ENCODE data around the gene FRA10AC1. TPM values are rescaled to one million over a fixed set of nuclear protein-coding genes. Genes with fewer than 3 reads are reported as not detected.

Gene FRA10AC1
- polyA plus RNA-seq, 2 of the 4 experiments (the other 2 are of a cell fraction): 11.1 to 20.5 TPM

DNA sequence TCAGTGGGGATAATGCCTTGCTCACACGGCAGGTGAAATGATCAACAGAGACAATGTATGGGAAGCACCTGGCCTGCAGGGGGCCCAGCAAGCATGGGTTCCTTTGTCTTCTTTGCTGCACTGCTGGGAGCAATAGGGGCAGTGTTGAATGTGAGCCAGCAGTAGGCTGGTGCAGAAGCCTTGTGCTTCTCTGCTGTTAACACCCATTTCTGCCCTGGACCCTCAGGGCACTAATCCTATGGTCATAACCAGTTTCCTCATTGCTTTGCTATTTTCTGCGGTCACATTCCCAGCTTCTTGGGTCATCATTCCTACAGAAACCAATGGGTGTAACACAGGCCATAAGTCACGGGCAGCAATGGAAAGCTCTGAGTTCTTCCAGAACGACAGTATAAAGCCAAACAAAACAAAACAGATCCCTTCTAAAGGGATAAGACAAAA, 44.5 kb upstream of the FRA10AC1 start:
- Histone ChIP-seq H3K4me2 (peak overlapping the region; percentile 7; the same call in 1 of the 3 replicates), H3K4me1 (peaks cover 6% of the 10 kb centered on the region; the same call in 2 of the 3 replicates), H3K27ac (no peak overlapping the region), H3K4me3 (no peak overlapping the region), H3K9me3 (no peaks in the 10 kb centered on the region)
- WGBS (ENCODE audit: missing lambda C conversion rate): 56% methylated on average over 4 of the region's 4 CpGs
- CTCF ChIA-PET: interaction anchor here (1.0 kb wide), 1 partner anchor 69 kb away, joined by 3 read pairs; no protein-coding TSS in a partner anchor
- ATAC-seq: peak; percentile 45 to 77; a peak in 4 of 6 replicates
- peak; percentile 35 to 59 for DNase-seq (ENCODE audit: low read depth in 1 of 2, low spot score in 1 of 2)
- TF ChIP-seq, protein P1, sequence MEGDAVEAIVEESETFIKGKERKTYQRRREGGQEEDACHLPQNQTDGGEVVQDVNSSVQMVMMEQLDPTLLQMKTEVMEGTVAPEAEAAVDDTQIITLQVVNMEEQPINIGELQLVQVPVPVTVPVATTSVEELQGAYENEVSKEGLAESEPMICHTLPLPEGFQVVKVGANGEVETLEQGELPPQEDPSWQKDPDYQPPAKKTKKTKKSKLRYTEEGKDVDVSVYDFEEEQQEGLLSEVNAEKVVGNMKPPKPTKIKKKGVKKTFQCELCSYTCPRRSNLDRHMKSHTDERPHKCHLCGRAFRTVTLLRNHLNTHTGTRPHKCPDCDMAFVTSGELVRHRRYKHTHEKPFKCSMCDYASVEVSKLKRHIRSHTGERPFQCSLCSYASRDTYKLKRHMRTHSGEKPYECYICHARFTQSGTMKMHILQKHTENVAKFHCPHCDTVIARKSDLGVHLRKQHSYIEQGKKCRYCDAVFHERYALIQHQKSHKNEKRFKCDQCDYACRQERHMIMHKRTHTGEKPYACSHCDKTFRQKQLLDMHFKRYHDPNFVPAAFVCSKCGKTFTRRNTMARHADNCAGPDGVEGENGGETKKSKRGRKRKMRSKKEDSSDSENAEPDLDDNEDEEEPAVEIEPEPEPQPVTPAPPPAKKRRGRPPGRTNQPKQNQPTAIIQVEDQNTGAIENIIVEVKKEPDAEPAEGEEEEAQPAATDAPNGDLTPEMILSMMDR (IDR thresholded peaks at IDR 0.05): peak; percentile 37; the same call in 1 of the 3 replicates
- TF ChIP-seq, protein P2, sequence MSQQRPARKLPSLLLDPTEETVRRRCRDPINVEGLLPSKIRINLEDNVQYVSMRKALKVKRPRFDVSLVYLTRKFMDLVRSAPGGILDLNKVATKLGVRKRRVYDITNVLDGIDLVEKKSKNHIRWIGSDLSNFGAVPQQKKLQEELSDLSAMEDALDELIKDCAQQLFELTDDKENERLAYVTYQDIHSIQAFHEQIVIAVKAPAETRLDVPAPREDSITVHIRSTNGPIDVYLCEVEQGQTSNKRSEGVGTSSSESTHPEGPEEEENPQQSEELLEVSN (IDR thresholded peaks at IDR 0.05; ENCODE audit: borderline replicate concordance, low read depth): no peak
- TF ChIP-seq RAD21 (conservative IDR thresholded peaks at IDR 0.05 in 1 of 2, IDR thresholded peaks at IDR 0.05 in 1 of 2) (peak in 1 of 2 experiments; percentile 41; a peak in 3 of 5 replicates), MYC (IDR thresholded peaks at IDR 0.05; ENCODE audit: borderline replicate concordance, low read length) (no peak), CEBPB (IDR thresholded peaks at IDR 0.05) (no peak), SMC3 (IDR thresholded peaks at IDR 0.05) (0 out of 3 replicates have a peak, but pooled peaks have one; percentile 26)
- POLR2A ChIA-PET: no interaction called here
- no peak for FAIRE-seq

DNA sequence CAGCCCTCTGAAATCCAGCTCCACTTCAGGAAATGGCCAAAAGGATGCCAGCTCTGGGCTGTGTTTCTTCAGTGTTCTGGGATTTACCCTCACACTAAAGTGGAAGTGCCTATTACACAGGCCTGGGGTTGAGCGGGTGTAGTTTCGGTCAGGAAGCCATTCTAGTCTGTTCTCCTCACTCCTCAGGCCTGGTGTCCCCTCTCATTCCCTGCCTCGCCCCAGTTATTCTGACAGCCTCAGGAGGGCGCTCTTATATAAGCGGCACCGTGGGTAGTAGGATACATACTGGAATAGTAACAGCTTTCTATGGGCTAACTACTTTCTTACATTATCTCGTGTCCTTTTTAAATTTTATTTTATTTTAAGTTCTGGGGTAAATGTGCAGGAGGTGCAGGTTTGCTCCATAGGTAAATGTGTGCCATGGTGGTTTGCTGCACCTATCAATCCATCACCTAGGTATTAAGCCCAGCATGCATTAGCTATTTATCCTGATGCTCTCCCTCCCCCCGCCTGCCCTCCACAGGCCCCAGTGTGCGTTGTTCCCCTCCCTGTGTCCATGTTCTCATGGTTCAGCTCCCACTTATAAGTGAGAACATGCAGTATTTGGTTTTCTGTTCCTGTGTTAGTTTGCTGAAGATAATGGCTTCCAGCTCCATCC, 43.1 kb upstream of the FRA10AC1 start:
- 52% methylated on average over 9 of the region's 9 CpGs for WGBS (ENCODE audit: missing lambda C conversion rate)
- H3K27ac ChIP-seq: no peak overlapping the region
- H3K9me3 ChIP-seq: no peaks in the 10 kb centered on the region
- ChIA-PET CTCF (interaction anchor here (0.6 to 2.8 kb wide), 13 partner anchors 8 to 1618 kb away, joined by 3 to 14 read pairs (median 5); partner anchors contain the start of gene FRA10AC1), POLR2A (no interaction called here)
- TF ChIP-seq RFX5 (IDR thresholded peaks at IDR 0.05) (no peak), JUN (IDR thresholded peaks at IDR 0.05) (no peak), RAD21 (conservative IDR thresholded peaks at IDR 0.05 in 1 of 2, IDR thresholded peaks at IDR 0.05 in 1 of 2) (peak in 1 of 2 experiments; percentile 63; a peak in 4 of 5 replicates), RARB (CRISPR knock-in tag; IDR thresholded peaks at IDR 0.05) (no peak), MYC (IDR thresholded peaks at IDR 0.05; ENCODE audit: borderline replicate concordance, low read length) (no peak)
- TF ChIP-seq, protein P3, sequence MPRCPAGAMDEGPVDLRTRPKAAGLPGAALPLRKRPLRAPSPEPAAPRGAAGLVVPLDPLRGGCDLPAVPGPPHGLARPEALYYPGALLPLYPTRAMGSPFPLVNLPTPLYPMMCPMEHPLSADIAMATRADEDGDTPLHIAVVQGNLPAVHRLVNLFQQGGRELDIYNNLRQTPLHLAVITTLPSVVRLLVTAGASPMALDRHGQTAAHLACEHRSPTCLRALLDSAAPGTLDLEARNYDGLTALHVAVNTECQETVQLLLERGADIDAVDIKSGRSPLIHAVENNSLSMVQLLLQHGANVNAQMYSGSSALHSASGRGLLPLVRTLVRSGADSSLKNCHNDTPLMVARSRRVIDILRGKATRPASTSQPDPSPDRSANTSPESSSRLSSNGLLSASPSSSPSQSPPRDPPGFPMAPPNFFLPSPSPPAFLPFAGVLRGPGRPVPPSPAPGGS (IDR thresholded peaks at IDR 0.05): no peak
- TF ChIP-seq, protein P1 (IDR thresholded peaks at IDR 0.05): peak; percentile 38; the same call in 2 of the 3 replicates
- ATAC-seq: peak; percentile 65 to 88; a peak in 5 of 6 replicates
- FAIRE-seq: no peak
- peaks cover 6% of the 10 kb centered on the region; the same call in 2 of the 3 replicates for H3K4me1 ChIP-seq
- H3K4me3 ChIP-seq: no peak overlapping the region
- H3K4me2 ChIP-seq: no peak overlapping the region
- DNase-seq (ENCODE audit: low read depth in 1 of 2, low spot score in 1 of 2): peak; percentile 32 to 44

DNA sequence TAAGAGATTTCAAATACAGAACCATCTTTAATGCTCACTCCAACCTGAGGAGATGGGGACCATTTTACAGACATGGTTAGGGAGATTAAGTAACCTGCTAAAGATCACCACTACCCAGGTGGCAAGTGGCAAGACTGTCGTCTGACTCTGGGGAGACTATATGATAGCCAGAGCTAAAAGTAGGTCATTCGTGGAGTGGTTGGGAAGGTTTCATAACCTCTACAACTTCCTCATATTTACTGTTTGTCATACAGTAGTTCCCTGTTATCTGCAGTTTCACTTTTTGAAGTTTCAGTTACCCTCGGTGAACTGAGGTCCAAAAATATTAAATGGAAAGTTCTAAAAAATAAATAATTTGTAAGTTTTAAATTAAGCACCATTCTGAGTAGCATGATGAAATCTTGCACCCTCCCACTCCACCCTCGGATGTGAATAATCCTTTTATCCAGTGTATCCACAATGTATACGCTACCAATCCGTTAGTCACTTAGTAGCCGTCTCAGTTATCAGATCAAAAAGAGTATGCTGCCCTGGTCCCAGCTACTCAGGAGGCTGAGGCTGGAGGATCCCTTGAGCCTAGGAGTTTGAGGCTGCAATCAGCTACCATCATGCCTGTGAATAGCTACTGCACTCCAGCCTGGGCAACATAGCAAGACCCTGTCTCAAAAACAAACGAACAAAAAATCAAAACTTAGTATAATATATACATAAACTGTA, 40.4 kb upstream of the FRA10AC1 start:
- 46% methylated on average over 8 of the region's 8 CpGs for WGBS (ENCODE audit: missing lambda C conversion rate)
- FAIRE-seq: no peak
- no peak for ATAC-seq
- H3K9me3 ChIP-seq: no peaks in the 10 kb centered on the region
- POLR2A ChIA-PET: no interaction called here
- CTCF ChIA-PET: interaction anchor here (0.7 to 2.0 kb wide), 3 partner anchors 14 to 116 kb away, joined by 3 to 4 read pairs (median 3); no protein-coding TSS in a partner anchor
- no peak overlapping the region for H3K27ac ChIP-seq
- DNase-seq (ENCODE audit: low read depth in 1 of 2, low spot score in 1 of 2): no peak
- no peak overlapping the region for H3K4me3 ChIP-seq
- no peak overlapping the region for H3K4me2 ChIP-seq
- H3K4me1 ChIP-seq: peaks cover 6% of the 10 kb centered on the region; the same call in 2 of the 3 replicates
- no peak for TF ChIP-seq JUN (IDR thresholded peaks at IDR 0.05)
- TF ChIP-seq MAFK (IDR thresholded peaks at IDR 0.05; ENCODE audit: partially characterized antibody): no peak
- TF ChIP-seq MAZ (IDR thresholded peaks at IDR 0.05; ENCODE audit: borderline replicate concordance, low read depth, low read length): no peak
- TF ChIP-seq, protein P4, sequence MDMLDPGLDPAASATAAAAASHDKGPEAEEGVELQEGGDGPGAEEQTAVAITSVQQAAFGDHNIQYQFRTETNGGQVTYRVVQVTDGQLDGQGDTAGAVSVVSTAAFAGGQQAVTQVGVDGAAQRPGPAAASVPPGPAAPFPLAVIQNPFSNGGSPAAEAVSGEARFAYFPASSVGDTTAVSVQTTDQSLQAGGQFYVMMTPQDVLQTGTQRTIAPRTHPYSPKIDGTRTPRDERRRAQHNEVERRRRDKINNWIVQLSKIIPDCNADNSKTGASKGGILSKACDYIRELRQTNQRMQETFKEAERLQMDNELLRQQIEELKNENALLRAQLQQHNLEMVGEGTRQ (IDR thresholded peaks at IDR 0.05): no peak
- no peak for TF ChIP-seq MYC (IDR thresholded peaks at IDR 0.05; ENCODE audit: borderline replicate concordance, low read length)
- TF ChIP-seq HOXA7 (CRISPR knock-in tag; IDR thresholded peaks at IDR 0.05): no peak
- TF ChIP-seq, protein P5, sequence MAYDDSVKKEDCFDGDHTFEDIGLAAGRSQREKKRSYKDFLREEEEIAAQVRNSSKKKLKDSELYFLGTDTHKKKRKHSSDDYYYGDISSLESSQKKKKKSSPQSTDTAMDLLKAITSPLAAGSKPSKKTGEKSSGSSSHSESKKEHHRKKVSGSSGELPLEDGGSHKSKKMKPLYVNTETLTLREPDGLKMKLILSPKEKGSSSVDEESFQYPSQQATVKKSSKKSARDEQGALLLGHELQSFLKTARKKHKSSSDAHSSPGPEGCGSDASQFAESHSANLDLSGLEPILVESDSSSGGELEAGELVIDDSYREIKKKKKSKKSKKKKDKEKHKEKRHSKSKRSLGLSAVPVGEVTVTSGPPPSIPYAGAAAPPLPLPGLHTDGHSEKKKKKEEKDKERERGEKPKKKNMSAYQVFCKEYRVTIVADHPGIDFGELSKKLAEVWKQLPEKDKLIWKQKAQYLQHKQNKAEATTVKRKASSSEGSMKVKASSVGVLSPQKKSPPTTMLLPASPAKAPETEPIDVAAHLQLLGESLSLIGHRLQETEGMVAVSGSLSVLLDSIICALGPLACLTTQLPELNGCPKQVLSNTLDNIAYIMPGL (CRISPR knock-in tag; IDR thresholded peaks at IDR 0.05; ENCODE audit: borderline replicate concordance): no peak
- TF ChIP-seq CHD2 (IDR thresholded peaks at IDR 0.05; ENCODE audit: low read length, partially characterized antibody): no peak
- TF ChIP-seq FOXS1 (CRISPR knock-in tag; IDR thresholded peaks at IDR 0.05): no peak
- TF ChIP-seq, protein P2 (IDR thresholded peaks at IDR 0.05; ENCODE audit: borderline replicate concordance, low read depth): no peak
- no peak for TF ChIP-seq EP300 (IDR thresholded peaks at IDR 0.05)
